H1 (cell line): Measurements from ENCODE around the gene MSI2. TPM values are rescaled to one million over a fixed set of nuclear protein-coding genes. Genes with fewer than 3 reads are reported as not detected.

ENCODE experiments used
- CEBPB ChIP-seq: IDR thresholded peaks from 2 replicates; pipeline ENCODE4 v1.6.1; 2012; ENCODE audit warnings: low read depth, low read length
- CHD1 ChIP-seq: IDR thresholded peaks from 2 replicates; pipeline ENCODE4 v1.6.1; 2012; ENCODE audit warnings: low read depth, low read length, improper control_type of control experiment
- CHD7 ChIP-seq: fragments of 300-600 bp; sonication (generic); IDR thresholded peaks from 2 replicates; pipeline ENCODE4 v1.7.1; 2012; ENCODE audit warnings: low read length, moderate library complexity, mild to moderate bottlenecking, inconsistent platforms; ENCODE audit not compliant: insufficient replicate concordance
- EZH2 ChIP-seq: fragments of 200-600 bp; sonication (generic); IDR thresholded peaks from 2 replicates; pipeline ENCODE4 v1.7.1; 2012; ENCODE audit warnings: low read depth, mild to moderate bottlenecking, moderate library complexity, low read length, inconsistent platforms; ENCODE audit not compliant: severe bottlenecking
- FOSL1 ChIP-seq: IDR thresholded peaks from 2 replicates; pipeline ENCODE4 v1.6.1; 2011; ENCODE audit warnings: mild to moderate bottlenecking, low read depth, low read length, moderate library complexity; ENCODE audit not compliant: insufficient read depth
- POLR2A ChIP-seq, 2 experiments: IDR thresholded peaks; 1 replicate in 1 of 2; 2 replicates in 1 of 2; pipeline ENCODE4 v1.6.1; 2011; ENCODE audit warnings: low read depth in 2 of 2, low read length in 2 of 2, mild to moderate bottlenecking in 2 of 2; ENCODE audit errors: control extremely low read depth in 1 of 2
- SIN3A ChIP-seq, 2 experiments: IDR thresholded peaks in 1 of 2; conservative IDR thresholded peaks in 1 of 2; 2 replicates each; pipeline ENCODE4 v1.6.1; 2011 to 2012; ENCODE audit warnings: low read length in 2 of 2, improper control_type of control experiment in 1 of 2, low read depth in 1 of 2, mild to moderate bottlenecking in 1 of 2
- TAF7 ChIP-seq: optimal IDR thresholded peaks from 2 replicates; pipeline ENCODE3; 2011; ENCODE audit warnings: low read depth, mild to moderate bottlenecking, inconsistent platforms, low read length, moderate library complexity, borderline replicate concordance
- YY1 ChIP-seq: IDR thresholded peaks from 2 replicates; pipeline ENCODE4 v1.6.1; 2011; ENCODE audit warnings: low read depth, mild to moderate bottlenecking, low read length
- polyA plus RNA-seq, 7 experiments: library from polyadenylated mRNA; depleted of rRNA in 3 of 7; stranded (reverse) in 5 of 7; unstranded in 2 of 7; fragments of >200 nt in 5 of 7; fragments of 200-250 nt in 2 of 7; gene quantifications; 1 replicate in 5 of 7; 2 replicates in 1 of 7; 4 replicates in 1 of 7; pipeline versions ENCODE4 v1.2.1 to v1.2.3, GENCODE V29; 2011 to 2013; ENCODE audit warnings: missing spikeins in 2 of 7, mixed read lengths in 2 of 7
- total RNA-seq: library from RNA; stranded (reverse); fragmentation: NEBNext Ultra II Directional; extraction: Animal tissue kit (Norgen Biotek cat#: 25700); gene quantifications from 2 replicates; pipeline ENCODE4 v1.2.1, GENCODE V29; 2021

Gene MSI2
- total and polyA plus RNA-seq, 2 of the 8 experiments (the other 6 are each of a cell fraction or from before 2014, with no cell fraction given), result 36.7 to 80.6 TPM

GRCh38 chr17:57612202-57613071 lies 356.1 kb downstream of the MSI2 start (continued):
- TF ChIP-seq CHD7 (no peak), YY1 (no peak), FOSL1 (no peak), CEBPB (no peak), TAF7 (no peak), EZH2 (no peak), CHD1 (no peak), SIN3A (conservative IDR thresholded peaks at IDR 0.05 in 1 of 2, IDR thresholded peaks at IDR 0.05 in 1 of 2; ENCODE audit: low read depth in 1 of 2, low read length in 2 of 2) (no peak), POLR2A (IDR thresholded peaks at IDR 0.05; ENCODE audit: control extremely low read depth in 1 of 2, low read depth in 2 of 2, low read length in 2 of 2) (peak in 1 of 2 experiments; percentile 40; a peak in 1 of 3 replicates)
